H1 (cell line): ENCODE results near the gene MYO16. TPM values are rescaled to one million over a fixed set of nuclear protein-coding genes. Genes with fewer than 3 reads are reported as not detected.

Experiments used
- CTCF ChIA-PET: fragments of 300-600 bp; sonication (Branson Sonifier 250); formaldehyde crosslinking; loops from one replicate; lab custom pipeline; 2021; ENCODE audit not compliant: partially characterized antibody; lab: Charles Lee
- POLR2A ChIA-PET: fragments of 300-600 bp; sonication (Branson Sonifier 250); formaldehyde crosslinking; loops from one replicate; lab custom pipeline; 2021; ENCODE audit warnings: inconsistent platforms; ENCODE audit not compliant: partially characterized antibody; lab: Charles Lee
- DNase-seq, 2 experiments: peaks; one replicate each; pipeline versions ENCODE4 v3.0.0 to v3.0.0-alpha.2; 2010 to 2022; ENCODE audit warnings: low spot score in 2 of 2, low read depth in 1 of 2, mixed read lengths in 1 of 2
- FAIRE-seq: peaks from 2 replicates; lab custom pipeline; 2011; peaks lifted over from hg19 to GRCh38; lab: Jason Lieb, UNC
- H2AFZ ChIP-seq: 2 replicates; pipeline ENCODE4 v1.8.1; 2012; ENCODE audit warnings: low read length, inconsistent platforms
- H2AK5ac ChIP-seq: 2 replicates; pipeline ENCODE4 v1.6.1; 2013; ENCODE audit warnings: low read depth, low read length
- H2BK120ac ChIP-seq: replicated peaks from 2 replicates; pipeline ENCODE3; 2013; ENCODE audit warnings: low read depth, low read length, inconsistent platforms
- H2BK12ac ChIP-seq: 2 replicates; pipeline ENCODE4 v1.6.1; 2013; ENCODE audit warnings: low read depth, low read length
- H2BK15ac ChIP-seq: 2 replicates; pipeline ENCODE4 v1.6.1; 2013; ENCODE audit warnings: low read length
- H2BK20ac ChIP-seq: 2 replicates; pipeline ENCODE4 v1.6.1; 2013; ENCODE audit warnings: low read length
- H2BK5ac ChIP-seq: 2 replicates; pipeline ENCODE4 v1.6.1; 2013; ENCODE audit warnings: low read depth, low read length
- H3K14ac ChIP-seq: 2 replicates; pipeline ENCODE4 v1.6.1; 2013; ENCODE audit warnings: inconsistent platforms; ENCODE audit not compliant: insufficient read length
- H3K18ac ChIP-seq: 2 replicates; pipeline ENCODE4 v1.6.1; 2013; ENCODE audit warnings: low read length; ENCODE audit errors: extremely low read depth
- H3K23ac ChIP-seq: 2 replicates; pipeline ENCODE4 v1.6.1; 2013; ENCODE audit warnings: inconsistent platforms; ENCODE audit not compliant: insufficient read length
- H3K23me2 ChIP-seq: 2 replicates; pipeline ENCODE4 v1.6.1; 2013; ENCODE audit warnings: low read depth, low read length
- H3K27ac ChIP-seq: 2 replicates; pipeline ENCODE4 v1.6.1; 2011; ENCODE audit warnings: low read depth, low read length, inconsistent platforms
- H3K27me3 ChIP-seq, 4 experiments: replicated peaks in 1 of 4; 1 replicate in 1 of 4; 2 replicates in 3 of 4; pipeline versions ENCODE4 v1.6.1 to v1.8.1; 2011 to 2013; ENCODE audit warnings: low read length in 3 of 4, mild to moderate bottlenecking in 3 of 4, inconsistent platforms in 2 of 4, mixed read lengths in 2 of 4, moderate library complexity in 1 of 4; ENCODE audit not compliant: control insufficient read depth in 3 of 4, insufficient read depth in 3 of 4; ENCODE audit errors: extremely low read depth in 1 of 4
- H3K36me3 ChIP-seq, 4 experiments: 2 replicates each; pipeline versions ENCODE4 v1.6.1 to v1.8.1; 2011 to 2013; ENCODE audit warnings: mild to moderate bottlenecking in 4 of 4, low read length in 3 of 4, moderate library complexity in 2 of 4, control low read depth in 1 of 4, inconsistent platforms in 1 of 4; ENCODE audit not compliant: insufficient read depth in 4 of 4, control insufficient read depth in 2 of 4
- H3K4ac ChIP-seq: replicated peaks from 2 replicates; pipeline ENCODE3; 2013; ENCODE audit warnings: low read length, low read depth, mixed read lengths, inconsistent platforms; ENCODE audit not compliant: insufficient read length
- H3K4me1 ChIP-seq, 4 experiments: replicated peaks in 1 of 4; 1 replicate in 1 of 4; 2 replicates in 3 of 4; pipeline versions ENCODE4 v1.6.1 to v1.8.1; 2011 to 2013; ENCODE audit warnings: low read length in 3 of 4, inconsistent platforms in 2 of 4, mixed read lengths in 1 of 4; ENCODE audit not compliant: insufficient read depth in 4 of 4, control insufficient read depth in 3 of 4
- H3K4me2 ChIP-seq, 2 experiments: 2 replicates each; pipeline versions ENCODE4 v1.6.1 to v1.8.1; 2011 to 2013; ENCODE audit warnings: low read depth in 2 of 2, low read length in 2 of 2, control low read depth in 1 of 2, inconsistent platforms in 1 of 2, mild to moderate bottlenecking in 1 of 2; ENCODE audit not compliant: insufficient read depth in 1 of 2
- H3K4me3 ChIP-seq, 4 experiments: fragments of 200-600, 300-600 bp in 1 of 4; sonication (generic), shearing (Covaris generic), sonication (Bioruptor Twin) in 1 of 4; 2 replicates each; pipeline versions ENCODE4 v1.5.1 to v1.8.1; 2011 to 2016; ENCODE audit warnings: low read length in 4 of 4, low read depth in 3 of 4, control low read depth in 2 of 4, inconsistent platforms in 2 of 4, mild to moderate bottlenecking in 2 of 4, mixed read lengths in 1 of 4, moderate library complexity in 1 of 4; ENCODE audit not compliant: insufficient read depth in 2 of 4; ENCODE audit errors: extremely low read depth in 1 of 4
- H3K56ac ChIP-seq: replicated peaks from 2 replicates; pipeline ENCODE3; 2013; ENCODE audit warnings: low read depth, mild to moderate bottlenecking, mixed read lengths, low read length, inconsistent platforms; ENCODE audit not compliant: insufficient read length
- H3K79me1 ChIP-seq: 2 replicates; pipeline ENCODE4 v1.6.1; 2013; ENCODE audit warnings: low read depth, low read length, control low read depth
- H3K79me2 ChIP-seq, 2 experiments: 2 replicates each; pipeline versions ENCODE4 v1.6.1 to v1.8.1; 2012 to 2013; ENCODE audit warnings: low read length in 2 of 2, mild to moderate bottlenecking in 2 of 2, inconsistent platforms in 1 of 2; ENCODE audit not compliant: insufficient read depth in 2 of 2, control insufficient read depth in 1 of 2
- H3K9ac ChIP-seq, 4 experiments: replicated peaks in 1 of 4; 1 replicate in 1 of 4; 2 replicates in 3 of 4; pipeline versions ENCODE4 v1.6.1 to v1.8.1; 2011 to 2013; ENCODE audit warnings: low read depth in 3 of 4, low read length in 3 of 4, control low read depth in 2 of 4, mild to moderate bottlenecking in 2 of 4, moderate library complexity in 2 of 4, inconsistent platforms in 1 of 4; ENCODE audit errors: extremely low read depth in 1 of 4
- H3K9me3 ChIP-seq, 2 experiments: 2 replicates each; pipeline versions ENCODE4 v1.6.1 to v1.8.1; 2012 to 2013; ENCODE audit warnings: mild to moderate bottlenecking in 2 of 2, moderate library complexity in 2 of 2, control low read depth in 1 of 2, inconsistent platforms in 1 of 2, low read depth in 1 of 2, low read length in 1 of 2, mixed read lengths in 1 of 2; ENCODE audit not compliant: insufficient read depth in 2 of 2
- H4K20me1 ChIP-seq, 2 experiments: replicated peaks in 1 of 2; 2 replicates each; pipeline versions ENCODE3 to v1.8.1; 2011 to 2013; ENCODE audit warnings: inconsistent platforms in 2 of 2, low read length in 2 of 2, mild to moderate bottlenecking in 1 of 2; ENCODE audit not compliant: insufficient read depth in 2 of 2, control insufficient read depth in 1 of 2
- H4K5ac ChIP-seq: 2 replicates; pipeline ENCODE4 v1.6.1; 2013; ENCODE audit warnings: low read length, low read depth, mixed read lengths, inconsistent platforms; ENCODE audit not compliant: insufficient read length
- H4K8ac ChIP-seq: 2 replicates; pipeline ENCODE4 v1.8.0; 2013; ENCODE audit warnings: mild to moderate bottlenecking, moderate library complexity, low read length, inconsistent platforms; ENCODE audit not compliant: insufficient read depth; ENCODE audit errors: extremely low read depth
- H4K91ac ChIP-seq: replicated peaks from 2 replicates; pipeline ENCODE3; 2013; ENCODE audit warnings: low read length, mixed read lengths, inconsistent platforms; ENCODE audit not compliant: insufficient read length
- ASH2L ChIP-seq: fragments of 200-600, 300-600 bp; sonication (generic); IDR thresholded peaks from one replicate; pipeline ENCODE4 v1.7.1; 2017; ENCODE audit warnings: low read length
- ATF3 ChIP-seq: IDR thresholded peaks from 2 replicates; pipeline ENCODE4 v1.6.1; 2011; ENCODE audit warnings: low read depth, mild to moderate bottlenecking, low read length; ENCODE audit not compliant: insufficient read depth
- BRCA1 ChIP-seq: IDR thresholded peaks from 2 replicates; pipeline ENCODE4 v1.6.1; 2012; ENCODE audit warnings: low read depth, low read length, improper control_type of control experiment
- KDM1A ChIP-seq: fragments of 200-600, 300-600 bp; sonication (generic); IDR thresholded peaks from 2 replicates; pipeline ENCODE4 v1.7.1; 2016; ENCODE audit warnings: mild to moderate bottlenecking, low read length, borderline replicate concordance
- KDM4A ChIP-seq: IDR thresholded peaks from one replicate; pipeline ENCODE4 v1.7.1; 2012; ENCODE audit warnings: low read depth, mild to moderate bottlenecking, moderate library complexity, low read length, inconsistent platforms; ENCODE audit not compliant: severe bottlenecking
- MAX ChIP-seq: IDR thresholded peaks from 2 replicates; pipeline ENCODE4 v1.6.1; 2012; ENCODE audit warnings: inconsistent platforms
- PHF8 ChIP-seq: fragments of 200-600 bp; sonication (generic); conservative IDR thresholded peaks from 2 replicates; pipeline ENCODE4 v1.7.1; 2012; ENCODE audit warnings: low read depth, mild to moderate bottlenecking, inconsistent platforms, low read length, moderate library complexity
- RAD21 ChIP-seq, 2 experiments: IDR thresholded peaks in 1 of 2; conservative IDR thresholded peaks in 1 of 2; 2 replicates each; pipeline ENCODE4 v1.6.1; 2011; ENCODE audit warnings: low read depth in 2 of 2, low read length in 2 of 2, improper control_type of control experiment in 1 of 2, inconsistent platforms in 1 of 2, mild to moderate bottlenecking in 1 of 2, moderate library complexity in 1 of 2
- SP4 ChIP-seq: IDR thresholded peaks from 2 replicates; pipeline ENCODE4 v1.6.1; 2012; ENCODE audit warnings: low read length, inconsistent platforms
- SUZ12 ChIP-seq: fragments of 200-600 bp; sonication (generic); IDR thresholded peaks from 2 replicates; pipeline ENCODE4 v1.6.1; 2012; ENCODE audit warnings: mild to moderate bottlenecking, inconsistent platforms, low read length, moderate library complexity, mixed read lengths
- TBP ChIP-seq: IDR thresholded peaks from 2 replicates; pipeline ENCODE4 v1.6.1; 2011; ENCODE audit warnings: low read depth, low read length, improper control_type of control experiment
- YY1 ChIP-seq: IDR thresholded peaks from 2 replicates; pipeline ENCODE4 v1.6.1; 2011; ENCODE audit warnings: low read depth, mild to moderate bottlenecking, low read length
- WGBS, 2 experiments: shearing (Covaris generic) in 1 of 2; methylation state at CpG; one replicate each; pipeline versions ENCODE4 v1.1.6 to v1.1.7; 2013 to 2015; ENCODE audit warnings: low lambda C conversion rate in 2 of 2, mixed read lengths in 2 of 2, inconsistent platforms in 1 of 2, low coverage in 1 of 2, missing lambda C conversion rate in 1 of 2; ENCODE audit not compliant: insufficient replicate concordance in 2 of 2, insufficient coverage in 1 of 2, insufficient read length in 1 of 2; ENCODE audit errors: extremely low coverage in 1 of 2, missing lambda C conversion rate in 1 of 2; 5-methylcytosine and 5-hydroxymethylcytosine counted together
- polyA plus RNA-seq, 7 experiments: library from polyadenylated mRNA; depleted of rRNA in 3 of 7; stranded (reverse) in 5 of 7; unstranded in 2 of 7; fragments of >200 nt in 5 of 7; fragments of 200-250 nt in 2 of 7; gene quantifications; 1 replicate in 5 of 7; 2 replicates in 1 of 7; 4 replicates in 1 of 7; pipeline versions ENCODE4 v1.2.1 to v1.2.3, GENCODE V29; 2011 to 2013; ENCODE audit warnings: missing spikeins in 2 of 7, mixed read lengths in 2 of 7
- total RNA-seq: library from RNA; stranded (reverse); fragmentation: NEBNext Ultra II Directional; extraction: Animal tissue kit (Norgen Biotek cat#: 25700); gene quantifications from 2 replicates; pipeline ENCODE4 v1.2.1, GENCODE V29; 2021

The MYO16 gene
- total and polyA plus RNA-seq, 2 of the 8 experiments (the other 6 are each of a cell fraction or from before 2014, with no cell fraction given), result 0.02 to 0.22 TPM

GRCh38 chr13:109130093-109130835 is 500.9 kb downstream of the MYO16 start:
- Histone ChIP-seq H4K91ac (no peak overlapping the region), H2BK15ac (no peak overlapping the region), H3K79me2 (no peaks in the 10 kb centered on the region), H2BK20ac (no peak overlapping the region), H2BK12ac (no peak overlapping the region), H3K9me3 (no peaks in the 10 kb centered on the region), H3K79me1 (no peaks in the 10 kb centered on the region), H4K8ac (no peak overlapping the region), H3K23me2 (no peaks in the 10 kb centered on the region), H3K4me1 (peaks cover 0 to 12% (median 1%) of the 10 kb centered on the region in 4 experiments; a peak in 2 of 7 replicates), H3K23ac (no peak overlapping the region), H4K5ac (no peak overlapping the region), H3K56ac (no peak overlapping the region), H3K27ac (no peak overlapping the region), H3K18ac (no peak overlapping the region), H3K14ac (no peak overlapping the region), H3K36me3 (no peaks in the 10 kb centered on the region), H3K4ac (no peak overlapping the region), H3K9ac (no peak overlapping the region), H2AFZ (no peak overlapping the region), H3K4me2 (no peak overlapping the region), H2BK5ac (no peak overlapping the region), H3K4me3 (no peak overlapping the region), H2AK5ac (no peak overlapping the region), H4K20me1 (no peaks in the 10 kb centered on the region), H3K27me3 (no peaks in the 10 kb centered on the region), H2BK120ac (no peak overlapping the region)
- 85% methylated on average over 6 of the region's 6 CpGs; no CpG with 5 or more reads in 1 of the 2 experiments for WGBS, 2 experiments
- POLR2A ChIA-PET, result interaction anchor here (0.6 kb wide), 1 partner anchor 632 kb away, joined by 6 read pairs; no protein-coding TSS in a partner anchor
- no peak for FAIRE-seq
- CTCF ChIA-PET, result interaction anchor here (0.6 to 1.3 kb wide), 4 partner anchors 15 to 654 kb away, joined by 3 to 5 read pairs (median 3); no protein-coding TSS in a partner anchor
- DNase-seq, result no peak
- no peak for TF ChIP-seq RAD21 (IDR thresholded peaks at IDR 0.05 in 1 of 2, conservative IDR thresholded peaks at IDR 0.05 in 1 of 2; ENCODE audit: low read depth in 2 of 2, low read length in 2 of 2)
- no peak for TF ChIP-seq KDM4A
- TF ChIP-seq MAX, result no peak
- TF ChIP-seq PHF8, result no peak
- TF ChIP-seq KDM1A, result no peak
- no peak for TF ChIP-seq ASH2L
- TF ChIP-seq SUZ12, result no peak
- no peak for TF ChIP-seq YY1
- no peak for TF ChIP-seq TBP
- TF ChIP-seq ATF3, result no peak
- TF ChIP-seq SP4, result no peak
- no peak for TF ChIP-seq BRCA1
